SK-N-MC (cell line): Measurements from ENCODE around the gene CDKAL1.

Source experiments
- DNase-seq: peaks from one replicate; pipeline ENCODE4 v3.0.0-alpha.2; 2011; ENCODE audit warnings: low read depth, low spot score
- H3K27ac ChIP-seq: fragments of 200-600 bp; sonication (generic); 2 replicates; pipeline ENCODE4 v1.5.1; 2016; ENCODE audit warnings: mixed run types
- H3K36me3 ChIP-seq: fragments of 200-600 bp; sonication (generic); 2 replicates; pipeline ENCODE4 v1.6.1; 2017; ENCODE audit warnings: antibody characterized with exemption, low read length, mixed read lengths; ENCODE audit not compliant: insufficient read depth
- H3K4me3 ChIP-seq: fragments of 200-600 bp; sonication (generic); 2 replicates; pipeline ENCODE4 v1.5.1; 2016
- H3K9ac ChIP-seq: fragments of 200-600 bp; sonication (generic); 2 replicates; pipeline ENCODE4 v1.8.0; 2017; ENCODE audit warnings: mixed run types, mixed read lengths; ENCODE audit not compliant: insufficient read length
- H3K9me3 ChIP-seq: fragments of 200-600 bp; sonication (generic); 2 replicates; pipeline ENCODE4 v1.6.1; 2017; ENCODE audit warnings: low read depth, mild to moderate bottlenecking, antibody characterized with exemption, low read length, moderate library complexity, mixed read lengths
- EZH2 ChIP-seq: fragments of 200-600 bp; sonication (generic); IDR thresholded peaks from one replicate; pipeline ENCODE4 v1.6.1; 2017; ENCODE audit warnings: antibody characterized with exemption
- FOXP2 ChIP-seq: optimal IDR thresholded peaks from 2 replicates; pipeline ENCODE3; 2011; ENCODE audit warnings: mild to moderate bottlenecking, moderate library complexity; ENCODE audit not compliant: insufficient read depth; ENCODE audit errors: extremely low read length, control extremely low read depth
- POLR2AphosphoS5 ChIP-seq: IDR thresholded peaks from 2 replicates; pipeline ENCODE4 v1.6.1; 2012; ENCODE audit warnings: mild to moderate bottlenecking, low read depth, low read length, borderline replicate concordance

Gene CDKAL1

DNA sequence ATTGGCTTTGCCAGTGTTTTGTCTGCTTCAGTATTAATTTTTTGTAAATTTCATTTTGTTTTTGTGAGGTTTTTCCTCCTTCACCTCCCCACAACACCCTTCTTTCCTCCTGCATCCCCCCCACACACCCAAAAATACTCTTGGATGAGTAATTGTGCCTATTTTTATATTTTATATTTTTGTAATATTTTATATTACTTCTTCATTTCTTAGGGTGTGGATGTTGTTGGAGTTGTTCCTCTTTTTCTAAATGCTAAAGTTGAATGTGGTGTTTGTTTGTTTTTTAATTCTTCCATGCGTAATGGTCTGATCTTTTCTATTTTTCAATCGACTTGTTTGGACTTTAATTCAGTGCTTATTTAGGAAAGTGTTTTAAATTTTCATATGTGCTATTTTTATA, 638.8 kb downstream of the CDKAL1 start:
- no peak for DNase-seq
- no peaks in the 10 kb centered on the region for H3K36me3 ChIP-seq
- no peak overlapping the region for H3K27ac ChIP-seq
- no peak overlapping the region for H3K4me3 ChIP-seq
- no peaks in the 10 kb centered on the region for H3K9me3 ChIP-seq
- H3K9ac ChIP-seq = no peak overlapping the region
- TF ChIP-seq POLR2AphosphoS5 (no peak), EZH2 (no peak), FOXP2 (no peak)

DNA sequence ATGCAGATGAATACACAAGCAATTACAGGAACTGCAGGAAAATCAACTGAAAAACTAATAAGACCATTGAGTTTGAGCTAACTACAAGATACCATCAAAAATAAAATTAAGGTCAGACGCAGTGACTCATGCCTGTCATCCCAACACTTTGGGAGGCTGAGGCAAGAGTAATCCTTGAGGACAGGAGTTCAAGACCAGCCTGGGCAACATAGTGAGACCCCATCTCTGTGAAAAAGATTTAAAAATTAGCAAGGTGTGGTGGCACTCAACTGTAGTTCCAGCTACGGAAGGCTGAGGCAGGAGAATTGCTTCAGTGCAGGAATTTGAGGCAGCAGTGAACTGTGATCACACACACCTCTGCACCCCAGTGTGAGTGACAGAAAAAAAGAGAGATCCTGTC, 639.4 kb downstream of the CDKAL1 start:
- Histone ChIP-seq H3K36me3 (no peaks in the 10 kb centered on the region), H3K9ac (no peak overlapping the region), H3K4me3 (no peak overlapping the region), H3K9me3 (no peaks in the 10 kb centered on the region), H3K27ac (no peak overlapping the region)
- TF ChIP-seq POLR2AphosphoS5 (no peak), FOXP2 (no peak), EZH2 (no peak)
- DNase-seq = no peak

DNA sequence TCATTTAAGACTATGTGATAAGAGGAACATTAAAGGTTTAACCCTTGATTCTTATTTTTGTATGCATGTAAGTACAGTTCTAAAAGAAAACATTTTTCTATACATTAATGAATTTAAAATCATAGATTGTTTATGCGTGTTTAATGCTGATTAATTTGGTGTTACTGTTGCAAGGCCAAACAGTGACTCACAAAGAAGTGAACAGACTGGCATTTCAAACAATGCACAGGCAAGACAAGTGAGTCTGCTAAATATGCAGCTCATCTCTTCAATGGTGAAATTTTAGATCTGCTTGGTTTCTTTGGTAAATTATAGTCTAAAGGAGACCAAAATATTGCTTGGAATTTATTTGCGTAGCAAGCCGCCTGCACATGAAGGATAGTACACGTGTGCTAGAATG, 641.9 kb downstream of the CDKAL1 start:
- DNase-seq = no peak
- Histone ChIP-seq H3K27ac (no peak overlapping the region), H3K9me3 (no peaks in the 10 kb centered on the region), H3K9ac (no peak overlapping the region), H3K36me3 (no peaks in the 10 kb centered on the region), H3K4me3 (no peak overlapping the region)
- TF ChIP-seq EZH2 (no peak), POLR2AphosphoS5 (no peak), FOXP2 (no peak)

DNA sequence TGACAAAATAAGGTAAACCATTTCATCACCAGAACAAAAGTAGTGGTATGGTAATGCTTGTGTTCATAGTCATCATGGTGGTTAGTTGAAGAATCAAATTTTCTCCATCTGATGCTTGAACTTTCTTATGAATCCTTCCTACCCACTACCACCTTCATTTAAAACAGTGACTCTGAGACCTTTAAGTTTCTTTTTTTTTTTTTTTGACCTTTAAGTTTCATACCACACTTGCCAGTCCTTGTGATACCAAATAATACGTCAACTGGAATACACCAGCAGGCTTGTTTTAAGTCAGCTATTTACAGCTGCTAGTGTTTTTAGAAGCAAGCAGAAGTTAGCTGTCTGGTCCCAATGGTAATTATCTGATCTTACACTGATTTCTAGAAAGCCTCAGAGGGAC, 645.9 kb downstream of the CDKAL1 start:
- H3K27ac ChIP-seq = no peak overlapping the region
- H3K4me3 ChIP-seq = no peak overlapping the region
- no peaks in the 10 kb centered on the region for H3K36me3 ChIP-seq
- no peak for DNase-seq
- TF ChIP-seq EZH2 (no peak), POLR2AphosphoS5 (no peak), FOXP2 (no peak)
- no peaks in the 10 kb centered on the region for H3K9me3 ChIP-seq
- no peak overlapping the region for H3K9ac ChIP-seq

DNA sequence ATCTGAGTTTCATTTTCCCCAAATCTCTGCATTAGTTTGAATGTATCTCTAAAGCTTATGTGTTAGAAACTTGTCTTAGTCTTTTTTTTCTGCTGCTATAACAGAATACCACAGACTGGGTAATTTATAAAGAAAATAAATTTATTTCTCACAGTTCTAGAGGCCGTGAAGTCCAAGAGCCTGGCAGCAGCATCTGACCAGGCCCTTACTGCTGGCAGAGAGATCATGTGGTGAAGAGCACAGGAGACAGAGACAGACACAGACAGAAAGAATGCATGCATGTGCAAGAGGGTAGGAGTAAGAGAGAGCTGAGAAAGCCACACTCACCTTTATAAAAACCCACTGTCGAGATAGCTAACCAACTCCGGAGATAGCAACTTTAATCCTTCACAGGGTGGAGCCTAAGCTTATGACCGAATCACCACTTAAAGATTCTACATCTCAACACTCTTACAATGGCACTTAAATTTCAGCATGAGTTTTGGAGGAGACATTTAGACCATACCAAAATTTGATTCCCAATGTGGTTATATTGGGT, 646.6 kb downstream of the CDKAL1 start:
- TF ChIP-seq POLR2AphosphoS5 = no peak
- no peak for TF ChIP-seq EZH2
- no peak for TF ChIP-seq FOXP2

DNA sequence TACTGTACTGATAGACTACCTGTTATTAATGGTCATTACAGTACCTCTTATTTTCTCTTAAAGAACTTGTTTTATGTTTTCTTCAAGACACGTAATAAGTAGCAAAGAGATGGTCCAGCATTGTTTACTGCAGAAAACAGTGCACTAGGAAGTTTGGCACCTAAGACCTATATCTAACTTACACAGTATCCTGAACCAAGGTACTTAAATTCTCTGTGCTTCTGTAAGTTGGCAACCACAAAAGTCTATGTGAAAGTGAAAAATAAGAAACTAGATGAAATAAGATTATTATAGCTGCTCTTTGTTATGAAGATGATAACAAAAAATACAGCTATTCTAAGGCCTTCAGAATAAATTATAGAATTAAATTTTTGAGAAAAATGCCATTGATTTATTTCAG, 647.6 kb downstream of the CDKAL1 start:
- DNase-seq = no peak

More for the DNA sequence above, 646.6 kb downstream of the CDKAL1 start:
- Histone ChIP-seq H3K27ac (no peak overlapping the region), H3K4me3 (no peak overlapping the region), H3K9ac (no peak overlapping the region), H3K9me3 (no peaks in the 10 kb centered on the region), H3K36me3 (no peaks in the 10 kb centered on the region)
- no peak for DNase-seq

DNA sequence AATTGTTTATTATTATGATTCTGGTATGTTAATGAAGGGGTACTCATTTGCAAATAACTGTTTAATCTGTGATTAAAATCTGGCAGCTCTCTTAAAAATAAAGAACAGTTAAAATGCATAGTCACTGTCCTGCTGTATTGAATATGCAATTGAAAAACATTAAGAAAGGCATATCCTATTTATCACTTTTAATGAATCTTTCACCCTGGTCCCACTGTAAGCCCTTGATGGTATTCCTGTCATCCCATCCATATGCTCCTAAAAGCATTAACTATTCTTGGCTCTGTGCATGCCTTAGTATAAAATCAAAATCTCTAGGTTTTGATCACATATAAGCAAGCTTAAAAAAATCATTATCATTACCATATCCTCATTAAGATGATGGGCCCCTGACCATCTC, 648.3 kb downstream of the CDKAL1 start:
- no peak overlapping the region for H3K4me3 ChIP-seq
- no peak for TF ChIP-seq POLR2AphosphoS5
- H3K27ac ChIP-seq = no peak overlapping the region
- H3K9me3 ChIP-seq = no peaks in the 10 kb centered on the region
- no peak for DNase-seq
- no peak overlapping the region for H3K9ac ChIP-seq
- H3K36me3 ChIP-seq = no peaks in the 10 kb centered on the region

More for the DNA sequence above, 647.6 kb downstream of the CDKAL1 start:
- no peak overlapping the region for H3K4me3 ChIP-seq
- no peak overlapping the region for H3K9ac ChIP-seq
- no peak for TF ChIP-seq EZH2
- no peak for TF ChIP-seq FOXP2
- no peak for TF ChIP-seq POLR2AphosphoS5
- H3K9me3 ChIP-seq = no peaks in the 10 kb centered on the region
- H3K36me3 ChIP-seq = no peaks in the 10 kb centered on the region
- H3K27ac ChIP-seq = no peak overlapping the region

DNA sequence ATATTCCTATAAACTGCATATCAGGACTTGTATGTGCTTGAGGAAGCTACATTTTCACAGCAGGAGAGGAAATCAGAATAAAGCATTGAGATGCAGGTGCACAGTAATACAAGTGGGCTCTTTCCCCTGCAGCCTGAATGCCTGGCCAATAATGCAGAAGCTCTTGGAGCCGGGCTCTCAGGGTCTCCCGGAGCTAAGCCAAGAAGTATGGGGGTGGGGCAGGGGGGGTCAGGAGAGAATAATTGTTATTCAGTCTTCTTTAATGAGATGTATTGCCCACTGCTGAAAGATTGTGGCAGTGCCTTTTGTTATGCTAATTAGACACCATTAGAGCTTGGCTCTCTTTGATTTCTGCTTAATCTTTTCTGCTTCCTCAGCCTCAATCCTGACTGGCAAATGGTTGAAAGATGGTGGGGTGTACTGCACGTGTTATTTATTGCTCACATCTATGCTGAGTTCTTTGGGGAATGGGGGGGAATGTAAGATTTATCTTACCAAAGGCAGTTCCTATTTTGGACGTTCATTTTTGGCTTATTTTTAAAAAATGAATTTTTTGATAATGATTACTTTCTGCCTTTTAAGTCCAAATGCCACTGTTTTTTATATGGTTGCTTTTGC, 651.7 kb downstream of the CDKAL1 start:
- no peaks in the 10 kb centered on the region for H3K36me3 ChIP-seq
- no peak overlapping the region for H3K9ac ChIP-seq
- TF ChIP-seq FOXP2 (no peak), POLR2AphosphoS5 (no peak), EZH2 (no peak)
- H3K27ac ChIP-seq = 0 out of 2 replicates have a peak overlapping the region, but pooled peaks have one; percentile 2
- no peak for DNase-seq
- no peaks in the 10 kb centered on the region for H3K9me3 ChIP-seq
- H3K4me3 ChIP-seq = peak overlapping the region; percentile 21; the same call in 1 of the 2 replicates

DNA sequence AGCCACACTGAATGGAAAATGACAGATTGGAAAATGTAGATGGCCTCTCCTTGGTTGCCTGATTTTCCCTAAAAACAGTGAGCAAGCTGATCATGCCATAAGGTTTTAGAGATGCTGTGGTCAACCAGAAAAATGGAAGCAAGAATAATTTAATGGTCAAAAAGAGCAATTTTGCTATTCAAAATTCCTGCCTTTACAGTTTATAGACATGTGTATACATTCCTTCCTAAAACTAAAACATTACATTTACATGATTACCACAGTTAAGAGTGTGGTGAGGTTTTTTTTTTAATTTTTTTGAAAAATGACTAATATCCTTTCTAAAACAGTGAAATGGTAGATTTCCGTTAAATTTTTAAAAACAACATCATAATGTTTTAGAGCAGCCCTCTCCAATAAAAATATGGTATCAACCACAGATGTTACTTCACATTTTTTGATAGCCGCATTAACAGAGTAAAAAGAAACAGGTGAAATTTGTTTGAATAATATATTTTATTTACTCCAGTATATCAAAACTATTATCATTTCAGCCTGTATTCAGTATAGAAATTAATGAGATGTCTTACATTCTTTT, 652.3 kb downstream of the CDKAL1 start:
- TF ChIP-seq EZH2 = no peak
- no peak for TF ChIP-seq FOXP2
- TF ChIP-seq POLR2AphosphoS5 = no peak
- 0 out of 2 replicates have a peak overlapping the region, but pooled peaks have one; percentile 2 for H3K27ac ChIP-seq
- peak overlapping the region; percentile 21; the same call in 1 of the 2 replicates for H3K4me3 ChIP-seq
- no peak for DNase-seq
- H3K36me3 ChIP-seq = no peaks in the 10 kb centered on the region
- H3K9ac ChIP-seq = no peak overlapping the region
- no peaks in the 10 kb centered on the region for H3K9me3 ChIP-seq
